ENCODE results near the gene PHF12.
"Not testable (repeated sequence)": the region's sequence is repeated elsewhere in the genome, so short reads cannot be mapped to it uniquely, and the experiment has no call there.

Gene PHF12

DNA sequence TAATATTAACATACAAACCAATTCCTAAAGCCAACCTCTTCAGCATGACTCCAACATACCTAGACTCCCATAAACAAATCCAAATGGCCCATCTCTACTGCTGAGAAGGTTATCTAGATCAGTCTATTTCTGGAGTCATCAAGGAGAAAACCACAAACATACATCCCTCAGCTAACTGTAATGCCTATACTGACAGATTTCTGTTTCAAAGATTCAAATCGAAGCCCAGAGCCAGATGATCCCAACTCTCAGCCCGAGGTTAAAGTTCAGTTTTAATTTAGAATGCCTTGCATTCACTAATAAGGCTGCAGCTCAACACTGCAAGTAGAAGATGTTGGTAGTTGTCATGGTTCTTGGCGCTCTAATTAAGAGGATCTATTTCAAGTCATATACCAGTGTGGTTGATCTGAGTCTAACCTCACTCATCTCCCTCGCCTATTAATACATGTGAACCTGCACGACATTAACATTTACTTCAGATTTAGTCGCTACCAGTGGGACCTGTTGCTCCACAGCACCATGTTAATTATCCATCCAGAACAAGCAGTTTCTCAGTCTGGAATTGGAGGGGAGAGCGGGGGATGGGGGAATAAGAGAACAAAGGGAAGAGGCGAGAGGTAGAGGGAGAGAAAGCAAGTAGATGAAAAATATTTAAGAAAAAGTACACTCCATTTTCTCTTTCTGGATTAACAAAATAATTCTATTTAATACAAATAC is 15.4 kb downstream of the PHF12 start:
- DNase-seq (ENCODE audit: low read depth in 4 of 4, low spot score in 1 of 4): no peak

DNA sequence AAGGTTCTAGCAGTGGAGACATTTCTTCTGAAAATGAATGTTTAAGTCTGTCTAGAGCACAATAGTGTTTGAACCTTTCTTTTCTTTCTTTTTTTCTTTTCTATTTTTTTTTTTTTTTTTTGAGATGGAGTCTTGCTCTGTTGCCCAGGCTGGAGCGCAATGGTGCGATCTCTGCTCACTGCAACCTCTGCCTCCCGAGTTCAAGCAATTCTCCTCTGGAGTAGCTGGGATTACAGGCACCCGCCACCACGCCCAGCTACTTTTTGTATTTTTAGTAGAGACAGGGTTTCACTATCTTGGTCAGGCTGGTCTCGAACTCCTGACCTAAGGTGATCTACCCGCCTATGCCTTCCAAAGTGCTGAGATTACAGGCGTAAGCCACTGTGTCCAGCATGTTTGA is 16.8 kb downstream of the PHF12 start:
- not testable (repeated sequence) for DNase-seq (ENCODE audit: low read depth in 4 of 4, low spot score in 1 of 4)

DNA sequence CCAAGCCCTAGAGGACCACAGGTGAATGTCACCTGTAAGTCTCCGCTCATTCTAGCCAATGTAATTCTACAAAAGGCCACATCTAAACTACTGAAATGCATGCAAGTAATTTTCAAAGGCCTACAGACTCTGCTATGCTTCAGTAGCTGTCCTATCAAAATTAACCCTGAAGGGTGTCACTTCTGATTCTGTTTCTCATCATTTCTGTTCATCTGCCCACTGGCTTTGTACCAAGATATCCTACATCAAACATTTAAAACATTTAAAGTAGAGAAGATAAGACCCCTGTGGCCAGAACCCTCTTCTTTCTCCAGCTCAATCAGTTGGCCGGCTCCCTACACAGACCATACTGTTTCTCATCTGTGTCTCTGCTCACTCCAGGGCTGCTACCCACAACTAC is 21.5 kb downstream of the PHF12 start:
- no peak for DNase-seq (ENCODE audit: low read depth in 4 of 4, low spot score in 1 of 4)

DNA sequence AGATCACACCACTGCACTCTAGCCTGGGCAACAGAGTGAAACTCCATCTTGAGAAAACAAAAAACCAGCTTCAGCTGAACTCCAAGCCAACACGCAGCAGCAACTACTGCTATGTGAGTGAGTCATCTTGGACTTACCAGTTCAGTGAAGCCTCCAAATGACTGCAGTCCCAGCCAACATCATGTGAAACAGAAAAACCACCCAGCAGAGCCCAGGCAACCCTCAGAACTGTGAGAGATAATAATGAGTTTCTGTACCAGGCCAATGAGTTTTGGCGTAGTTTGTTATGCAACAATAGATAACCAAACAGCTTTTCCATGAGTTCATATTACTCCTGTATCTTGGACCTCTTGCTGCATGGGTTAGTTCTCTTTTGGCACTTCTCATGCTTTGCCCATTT is 23.3 kb downstream of the PHF12 start:
- no peak for DNase-seq (ENCODE audit: low read depth in 4 of 4, low spot score in 1 of 4)

DNA sequence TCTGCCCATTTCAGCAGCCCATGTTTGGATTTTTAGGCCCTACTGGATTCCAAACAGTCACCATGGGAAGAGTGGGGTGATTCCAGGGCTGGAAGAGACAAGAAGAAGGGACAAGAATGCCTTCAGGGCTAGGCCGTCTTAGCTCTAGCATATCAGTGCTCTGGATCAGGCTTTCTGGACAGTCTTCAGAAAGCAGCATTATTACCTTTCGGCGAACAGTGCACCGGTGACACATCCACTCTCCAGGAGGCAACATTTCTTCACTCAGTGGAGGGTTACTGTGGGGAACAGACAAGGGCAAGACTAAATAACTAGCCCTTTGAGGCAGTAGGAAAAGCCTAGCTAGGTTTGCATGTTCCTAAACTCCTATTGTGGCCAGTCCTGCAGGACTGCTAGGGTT is 24.5 kb downstream of the PHF12 start:
- DNase-seq (ENCODE audit: low read depth in 4 of 4, low spot score in 1 of 4): no peak

DNA sequence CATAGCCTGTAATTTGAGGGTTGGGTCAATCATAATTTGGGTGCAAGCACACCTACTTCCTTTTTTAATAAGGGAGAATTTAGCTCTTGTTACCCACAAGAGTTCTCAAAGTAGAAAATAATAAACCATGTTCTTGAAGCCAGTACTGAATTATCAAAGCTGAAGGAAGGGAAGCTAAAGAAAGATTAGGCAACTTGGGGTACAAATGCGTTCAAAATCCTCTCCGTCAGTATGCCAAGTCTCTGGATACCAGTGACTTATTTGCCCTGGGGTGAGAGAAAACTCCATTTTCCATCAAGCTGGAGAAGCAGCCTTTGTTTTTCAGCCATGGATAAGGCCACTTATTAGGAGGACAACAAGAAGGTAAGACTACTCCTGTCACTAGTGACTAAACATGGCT is 25.0 kb downstream of the PHF12 start:
- no peak for DNase-seq (ENCODE audit: low read depth in 4 of 4, low spot score in 1 of 4)

DNA sequence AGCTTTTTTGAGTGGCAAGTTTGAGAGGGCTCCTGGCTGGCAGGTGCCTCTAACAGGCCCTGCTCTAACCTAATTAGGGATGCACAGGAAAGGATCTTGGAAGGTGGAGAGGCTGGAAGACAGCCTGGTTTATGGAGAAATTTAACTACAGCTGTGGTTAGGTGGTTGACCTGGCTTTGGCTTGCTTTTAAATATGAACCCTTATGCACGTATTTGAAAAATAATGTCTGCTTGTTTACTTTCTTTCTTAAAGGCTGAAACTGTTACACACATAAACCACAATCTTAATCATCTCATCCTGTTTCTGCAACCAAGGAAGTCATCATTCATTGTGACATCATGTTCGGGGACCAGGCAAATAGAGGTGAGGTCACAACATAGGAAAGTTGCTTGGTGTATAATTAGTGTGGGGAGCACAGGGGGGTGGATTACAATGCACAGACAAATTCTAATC is 25.4 kb downstream of the PHF12 start:
- DNase-seq (ENCODE audit: low read depth in 4 of 4, low spot score in 1 of 4): no peak

DNA sequence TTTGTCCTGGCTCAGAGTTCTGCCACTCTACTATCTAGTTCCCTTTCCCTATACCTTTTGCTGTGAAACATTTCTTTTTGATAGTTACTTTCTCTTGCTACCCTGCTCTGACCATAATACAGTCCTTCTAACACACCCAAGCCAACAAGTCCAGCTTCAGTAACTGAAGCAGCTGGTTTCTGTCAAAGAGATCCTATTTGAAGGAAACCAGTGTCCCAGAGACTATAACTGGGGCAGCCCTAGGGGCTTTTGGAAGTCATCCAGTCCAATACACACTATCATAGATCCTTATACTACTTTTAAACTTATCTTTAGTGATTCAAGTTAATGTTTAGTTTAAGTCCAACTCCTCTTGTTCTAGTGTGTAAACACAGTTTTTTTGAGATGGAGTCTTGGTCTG is 31.1 kb downstream of the PHF12 start:
- no peak for DNase-seq (ENCODE audit: low read depth in 4 of 4, low spot score in 1 of 4)

DNA sequence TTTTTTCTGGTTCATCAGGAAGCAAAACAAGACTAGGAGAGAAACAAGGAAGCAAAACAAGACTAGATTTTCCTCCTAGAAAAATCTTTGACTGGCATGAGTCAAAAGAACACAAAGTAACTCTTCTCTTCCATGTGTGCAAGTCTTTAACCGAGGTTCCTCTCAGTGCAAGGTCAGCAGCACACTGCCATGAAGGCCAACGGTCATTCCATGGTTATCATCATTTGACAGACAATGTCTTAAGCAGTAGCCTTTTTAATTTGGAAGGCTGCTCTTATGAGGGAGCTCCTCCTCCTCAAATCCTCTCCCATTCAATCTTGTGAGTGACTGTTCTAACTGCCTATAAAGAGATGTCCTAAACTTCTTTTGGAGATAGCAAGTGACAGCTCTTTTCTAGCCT is 33.0 kb downstream of the PHF12 start:
- no peak for DNase-seq (ENCODE audit: low read depth in 4 of 4, low spot score in 1 of 4)

DNA sequence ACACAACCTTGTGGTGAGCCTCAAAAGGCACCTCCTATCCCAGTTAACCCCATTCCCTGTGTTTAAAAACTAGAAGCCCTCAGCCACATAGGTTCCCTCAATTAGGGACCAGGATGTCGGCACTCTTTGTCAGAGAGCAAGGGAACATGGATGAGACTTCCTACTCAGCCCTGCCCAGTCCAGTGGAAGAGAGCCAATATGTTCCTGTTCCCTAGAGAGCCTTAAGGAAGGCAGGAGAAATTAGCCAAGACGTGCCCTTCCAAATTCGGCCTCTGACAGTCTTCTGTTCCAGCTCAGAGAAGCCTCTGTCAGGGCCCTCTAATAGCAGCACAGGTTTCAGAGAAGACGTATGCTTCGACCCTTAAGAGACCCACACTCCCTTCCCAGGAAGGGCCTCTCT is 33.9 kb downstream of the PHF12 start:
- DNase-seq (ENCODE audit: low read depth in 4 of 4, low spot score in 1 of 4): no peak

DNA sequence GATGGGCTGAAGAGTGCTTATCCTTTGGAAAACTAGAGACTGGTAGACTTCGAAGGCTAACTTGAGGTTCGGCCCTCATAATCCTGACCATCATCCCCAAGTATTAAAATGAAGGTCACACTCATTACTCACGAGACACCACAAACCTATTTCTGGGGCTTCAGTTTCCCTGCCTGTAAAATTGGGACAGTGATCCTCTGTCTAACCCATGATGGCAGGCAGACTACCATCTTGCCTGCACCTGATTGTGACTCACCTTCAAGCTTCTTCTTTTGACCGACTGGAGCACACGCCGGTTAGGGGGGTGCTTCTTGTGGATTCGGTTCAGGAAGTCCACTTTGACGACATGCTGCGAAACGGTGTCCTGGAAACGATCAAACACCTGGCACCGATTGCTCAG is 34.3 kb downstream of the PHF12 start:
- DNase-seq (ENCODE audit: low read depth in 4 of 4, low spot score in 1 of 4): no peak

DNA sequence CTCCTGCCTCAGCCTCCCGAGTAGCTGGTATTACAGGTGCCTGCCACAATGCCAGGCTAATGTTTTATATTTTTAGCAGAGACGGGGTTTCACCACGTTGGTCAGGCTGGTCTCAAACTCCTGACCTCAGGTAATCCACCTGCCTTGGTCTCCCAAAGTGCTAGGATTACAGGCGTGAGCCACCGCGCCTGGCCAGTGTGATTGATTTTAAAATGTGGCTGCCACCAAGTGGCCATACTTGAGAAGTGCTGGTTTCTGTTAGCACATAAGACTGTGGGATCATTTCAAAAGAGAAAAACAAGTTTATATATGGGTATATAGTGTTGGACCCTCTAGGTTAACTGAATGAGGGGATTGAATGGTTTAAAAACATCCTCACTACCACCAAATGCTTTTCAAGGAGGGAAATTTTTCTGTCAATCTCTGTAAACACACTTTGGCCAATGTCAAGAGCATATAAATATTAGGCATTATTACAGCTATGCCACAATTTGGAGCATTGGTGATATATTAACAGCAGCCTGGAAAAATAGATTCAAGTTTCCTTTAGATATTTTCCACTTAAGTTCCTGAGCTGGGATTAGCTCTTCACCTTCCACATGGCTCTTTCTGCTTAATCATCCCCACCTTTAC is 34.9 kb downstream of the PHF12 start:
- no peak for DNase-seq (ENCODE audit: low read depth in 4 of 4, low spot score in 1 of 4)

DNA sequence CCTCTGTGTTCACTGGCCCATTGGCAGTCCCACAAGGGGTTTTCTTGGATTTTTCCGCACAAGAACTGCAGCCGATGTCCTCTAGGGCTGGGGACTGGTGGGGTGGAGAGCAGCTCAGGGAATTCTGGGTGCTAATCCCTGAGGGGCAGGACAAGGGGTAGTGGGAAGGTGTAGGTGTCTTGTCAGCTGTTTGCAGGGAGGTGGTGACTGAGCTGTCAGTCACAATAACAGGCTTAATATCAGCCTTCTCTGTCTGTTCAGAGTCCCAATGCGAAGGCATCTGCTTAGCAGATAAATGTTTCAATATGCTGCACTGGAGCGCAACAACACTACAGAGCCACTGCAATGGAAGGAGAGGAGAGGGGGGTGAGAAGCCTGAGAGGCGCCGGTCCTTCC is 38.4 kb downstream of the PHF12 start:
- no peak for DNase-seq (ENCODE audit: low read depth in 4 of 4, low spot score in 1 of 4)

DNA sequence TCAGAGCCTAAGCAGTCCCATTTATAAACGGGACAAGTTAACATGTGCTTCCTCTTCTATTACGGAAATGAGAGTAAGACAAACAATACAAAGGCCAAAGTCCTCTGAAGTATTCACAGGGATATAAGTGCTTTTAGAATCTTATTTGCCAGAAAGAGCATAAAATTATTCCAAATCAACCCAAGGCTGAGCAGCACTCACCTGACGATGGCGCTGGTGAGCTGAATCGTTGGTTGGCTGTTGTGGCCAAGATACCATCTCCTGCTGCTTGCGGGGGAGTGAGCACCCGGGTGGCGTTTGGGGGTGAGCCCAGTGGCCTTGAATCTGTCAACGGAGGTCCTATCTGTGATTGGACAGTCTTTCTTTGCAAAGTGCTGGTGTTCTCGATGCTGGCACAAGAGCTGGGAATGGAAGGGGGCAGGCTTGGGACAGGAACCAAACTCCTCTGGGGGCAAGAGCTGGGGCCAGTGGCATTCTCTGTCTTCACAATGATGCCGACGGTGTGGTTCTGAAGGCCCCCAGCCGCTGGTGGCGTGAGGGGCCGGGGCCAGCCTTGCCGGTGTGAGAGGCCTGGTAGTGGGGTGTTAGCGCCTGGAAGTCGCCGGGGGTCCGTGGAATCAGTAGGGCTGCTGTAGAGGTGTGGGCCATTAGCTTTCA is 38.9 kb downstream of the PHF12 start:
- DNase-seq (ENCODE audit: low read depth in 4 of 4, low spot score in 1 of 4): no peak

DNA sequence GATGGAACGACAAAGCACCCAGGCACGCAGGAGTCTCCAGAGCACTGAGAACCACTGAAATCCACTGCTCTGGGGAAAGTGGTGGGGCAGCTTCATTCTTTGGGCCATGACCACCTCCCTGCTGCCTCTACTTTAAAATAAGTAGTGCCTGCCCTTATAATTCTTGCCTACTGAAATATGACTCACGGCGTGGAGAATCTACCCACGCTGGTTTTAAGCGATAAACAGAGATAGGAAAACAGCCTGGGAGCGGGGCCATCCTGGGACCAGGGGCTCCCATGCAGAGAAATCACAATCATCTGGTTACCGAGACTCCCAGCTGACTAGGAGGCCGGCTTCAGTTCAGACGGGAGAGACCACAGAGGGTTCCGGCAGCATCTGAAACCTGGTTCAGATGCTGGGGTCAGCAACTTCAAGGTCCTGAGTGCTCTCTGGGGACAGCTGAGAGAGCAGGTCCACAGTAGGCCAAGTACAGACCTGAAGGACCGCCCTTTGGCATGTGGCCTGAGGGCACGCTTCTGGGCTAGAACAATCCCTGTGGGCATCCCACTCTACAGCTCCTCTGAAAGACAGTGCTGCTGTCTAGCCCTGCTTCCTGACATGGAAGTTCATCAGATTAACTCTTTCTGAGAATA is 39.8 kb downstream of the PHF12 start:
- no peak for DNase-seq (ENCODE audit: low read depth in 4 of 4, low spot score in 1 of 4)

DNA sequence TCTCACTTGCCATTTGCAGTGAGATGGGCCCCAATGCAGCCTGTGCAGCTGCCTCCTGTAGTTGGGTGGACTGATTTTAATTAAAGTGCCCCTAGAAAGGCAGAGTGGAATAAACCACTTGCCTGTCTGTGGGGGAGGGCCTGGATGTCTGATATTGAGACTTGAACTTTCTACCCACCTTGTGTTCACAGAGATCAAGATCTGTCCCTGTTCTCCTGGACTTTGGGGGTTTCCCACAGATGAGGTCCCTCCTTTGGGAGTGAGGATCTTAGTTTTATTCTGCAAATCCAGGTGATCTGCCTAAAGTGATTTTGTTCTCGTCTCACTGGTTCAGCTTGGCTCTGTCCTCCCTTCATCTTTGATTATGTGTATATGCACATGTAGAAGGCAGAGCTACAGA is 40.8 kb downstream of the PHF12 start:
- no peak for DNase-seq (ENCODE audit: low read depth in 4 of 4, low spot score in 1 of 4)

DNA sequence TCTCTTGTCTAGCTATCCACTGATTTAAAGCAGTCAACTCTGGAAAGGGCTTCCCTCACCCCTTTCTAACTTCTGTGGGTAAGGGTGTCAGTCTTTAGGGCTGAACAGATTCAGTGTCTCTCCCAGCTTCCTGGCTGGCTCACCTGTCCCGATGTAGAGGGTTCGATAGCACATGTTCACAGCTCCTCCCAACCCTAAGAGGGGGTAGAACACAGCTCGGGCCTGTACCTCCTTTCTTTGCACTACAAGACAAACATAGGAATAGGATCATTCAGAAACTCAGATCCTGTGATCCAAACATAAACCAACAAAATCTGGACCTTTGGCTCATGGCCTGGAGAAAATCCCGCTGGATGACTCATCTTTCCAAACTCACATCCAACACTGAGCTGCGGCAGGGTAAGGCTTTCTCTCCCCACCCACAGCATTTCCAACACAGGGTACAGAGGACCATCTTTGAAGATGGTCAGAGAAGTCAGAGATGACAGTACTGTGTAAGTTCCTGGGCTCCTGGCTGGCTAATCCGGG is 42.6 kb downstream of the PHF12 start:
- no peak for DNase-seq (ENCODE audit: low read depth in 4 of 4, low spot score in 1 of 4)

DNA sequence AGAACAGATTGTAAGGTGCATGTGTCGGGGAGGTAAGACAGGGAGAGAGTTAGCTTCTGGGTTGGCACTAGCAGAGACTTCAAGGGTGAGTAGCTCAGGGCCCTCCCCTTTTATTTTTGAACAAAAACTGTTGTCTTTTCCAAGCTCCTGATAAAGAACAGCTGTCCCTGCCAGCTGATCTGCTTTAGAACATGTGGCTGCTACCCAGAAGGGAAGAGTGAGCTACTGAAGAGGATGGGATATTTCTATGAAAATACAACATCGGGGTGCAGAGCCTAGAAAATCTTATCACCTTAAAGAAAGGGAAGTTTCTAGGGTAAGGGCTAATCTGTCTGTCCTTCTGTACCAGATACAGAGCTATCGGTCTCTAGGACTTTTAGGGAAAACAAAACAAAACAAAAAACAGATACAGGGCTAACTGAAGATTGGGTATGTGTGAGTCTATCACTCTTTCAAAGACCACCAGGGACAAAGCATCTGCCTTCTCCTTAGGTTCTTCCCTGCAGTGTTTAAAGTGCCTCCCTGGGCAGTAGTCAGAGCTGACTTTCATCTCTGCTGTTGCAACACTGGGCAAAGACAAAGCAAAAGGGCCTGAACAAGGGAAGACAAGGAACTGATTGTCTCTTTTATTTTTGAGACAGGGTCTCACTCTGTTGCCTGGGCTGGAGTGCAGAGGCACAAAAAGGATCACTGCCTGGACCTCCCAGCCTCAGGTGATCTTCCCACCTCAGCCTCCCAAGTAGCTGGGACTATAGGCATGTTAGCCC is 43.4 kb downstream of the PHF12 start:
- DNase-seq (ENCODE audit: low read depth in 4 of 4, low spot score in 1 of 4): no peak

DNA sequence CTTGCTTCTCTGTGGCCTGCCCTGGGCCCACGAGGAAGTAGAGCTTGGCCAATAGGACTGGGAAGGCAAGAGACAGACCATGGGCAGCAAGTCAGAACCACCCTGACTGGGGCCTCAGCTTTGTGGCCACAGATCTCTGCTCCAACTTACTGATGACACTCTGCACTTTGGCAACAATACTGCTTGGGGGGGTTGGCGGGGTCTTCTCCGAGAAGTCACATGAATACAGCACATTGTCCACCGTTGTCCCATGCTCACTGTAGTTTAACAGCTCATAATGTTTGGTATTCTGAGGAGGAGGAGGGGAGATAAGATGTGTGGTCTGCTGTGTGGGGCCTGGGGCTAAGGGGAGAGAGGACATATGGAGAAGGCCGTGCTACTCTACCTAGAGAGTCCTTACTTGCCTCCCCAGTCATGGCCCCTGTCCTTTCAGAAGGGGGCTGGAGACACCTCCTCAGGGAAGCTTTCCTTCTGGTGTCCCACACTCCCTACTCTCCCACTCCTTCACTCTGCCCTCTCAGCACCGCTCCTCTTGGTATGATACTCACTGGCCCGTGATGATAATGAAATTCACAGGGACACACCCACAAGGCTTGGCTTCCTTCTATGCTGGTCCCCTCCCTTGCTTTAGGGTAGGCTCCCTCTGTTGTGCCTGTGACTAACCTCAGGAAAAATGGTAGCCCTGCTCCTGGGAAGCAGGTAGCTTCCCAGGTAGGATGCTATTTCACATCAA is 44.4 kb downstream of the PHF12 start:
- DNase-seq (ENCODE audit: low read depth in 4 of 4, low spot score in 1 of 4): no peak

DNA sequence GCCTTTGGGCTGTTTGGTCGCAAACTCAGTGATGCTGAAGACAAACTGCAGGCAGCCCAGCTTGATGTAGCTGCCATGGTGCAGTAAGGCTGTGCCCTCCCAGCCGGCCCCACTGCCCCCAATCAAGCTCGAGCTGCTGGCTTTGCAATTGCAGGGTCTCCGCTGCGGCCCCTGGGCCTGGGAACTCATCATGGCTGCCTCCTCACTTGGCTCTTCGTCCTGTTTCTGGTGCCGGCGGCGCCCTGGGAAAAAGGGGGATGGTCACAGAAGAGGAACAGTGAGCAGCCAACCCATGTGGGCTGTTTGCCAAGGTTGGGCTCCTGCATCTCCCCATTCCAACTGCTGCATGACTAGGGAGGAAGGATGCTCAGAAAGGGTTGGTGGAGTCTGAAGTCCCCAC is 45.0 kb downstream of the PHF12 start:
- no peak for DNase-seq (ENCODE audit: low read depth in 4 of 4, low spot score in 1 of 4)

All from stimulated activated CD4-positive, alpha-beta T cell treated with anti-CD3 and anti-CD28 coated beads, Interleukin-1b, Interleukin-23, amount 100 ng/mL, for 24 hours (primary cell).